GM12878 (cell line): ENCODE results near the gene PIGV.

Experiments used
- ATF2 ChIP-seq: IDR thresholded peaks from 2 replicates; pipeline ENCODE4 v1.6.1; 2012; ENCODE audit warnings: low read length, inconsistent platforms
- CEBPB ChIP-seq, 2 experiments: fragments of 150-350 bp in 1 of 2; IDR thresholded peaks; 2 replicates each; pipeline ENCODE4 v1.6.1; 2012 to 2014; ENCODE audit warnings: low read depth in 2 of 2, low read length in 2 of 2, borderline replicate concordance in 1 of 2, inconsistent platforms in 1 of 2
- CTCF ChIP-seq, 3 experiments: IDR thresholded peaks in 2 of 3; conservative IDR thresholded peaks in 1 of 3; 2 replicates each; pipeline ENCODE4 v1.5.1; 2011; ENCODE audit warnings: low read depth in 3 of 3, low read length in 3 of 3, mild to moderate bottlenecking in 3 of 3, control low read depth in 2 of 3, moderate library complexity in 2 of 3, inconsistent platforms in 1 of 3, mixed read lengths in 1 of 3; ENCODE audit not compliant: control insufficient read depth in 2 of 3, insufficient read depth in 1 of 3; ENCODE audit errors: extremely low read depth in 1 of 3
- E2F4 ChIP-seq: IDR thresholded peaks from 2 replicates; pipeline ENCODE4 v1.6.1; 2012; ENCODE audit warnings: low read depth, low read length, improper control_type of control experiment
- ESRRA ChIP-seq: IDR thresholded peaks from 2 replicates; pipeline ENCODE4 v1.6.1; 2012; ENCODE audit warnings: mild to moderate bottlenecking, low read length, improper control_type of control experiment
- EZH2 ChIP-seq: IDR thresholded peaks from 2 replicates; pipeline ENCODE4 v1.6.1; 2012; ENCODE audit warnings: low read depth, mild to moderate bottlenecking, control low read depth, inconsistent platforms, low read length, borderline replicate concordance; ENCODE audit not compliant: control insufficient read depth
- FOS ChIP-seq: IDR thresholded peaks from 3 replicates; pipeline ENCODE4 v1.6.1; 2011; ENCODE audit warnings: borderline replicate concordance; ENCODE audit not compliant: insufficient read length; ENCODE audit errors: extremely low read depth
- MAX ChIP-seq: IDR thresholded peaks from 2 replicates; pipeline ENCODE4 v1.6.1; 2012; ENCODE audit warnings: low read depth, low read length, improper control_type of control experiment
- MEF2B ChIP-seq: fragments of 450-650 bp; IDR thresholded peaks from 2 replicates; pipeline ENCODE4 v1.6.1; 2018; ENCODE audit warnings: mild to moderate bottlenecking, moderate library complexity; ENCODE audit not compliant: partially characterized antibody, poor library complexity, severe bottlenecking
- NR2C1 ChIP-seq: fragments of 450-650 bp; IDR thresholded peaks from 2 replicates; pipeline ENCODE4 v1.6.1; 2017; ENCODE audit warnings: antibody characterized with exemption, mild to moderate bottlenecking, moderate library complexity
- TBL1XR1 ChIP-seq: IDR thresholded peaks from 2 replicates; pipeline ENCODE4 v1.6.1; 2012; ENCODE audit warnings: low read depth, low read length, improper control_type of control experiment
- YY1 ChIP-seq: IDR thresholded peaks from 2 replicates; pipeline ENCODE4 v1.6.1; 2011; ENCODE audit warnings: low read depth, mild to moderate bottlenecking, low read length

- TF ChIP-seq CEBPB (IDR thresholded peaks at IDR 0.05; ENCODE audit: borderline replicate concordance in 1 of 2, low read depth in 2 of 2, low read length in 2 of 2) (no peak), ATF2 (no peak), FOS (no peak), CTCF (IDR thresholded peaks at IDR 0.05 in 2 of 3, conservative IDR thresholded peaks at IDR 0.05 in 1 of 3; ENCODE audit: control insufficient read depth in 2 of 3, extremely low read depth in 1 of 3, insufficient read depth in 1 of 3, low read depth in 3 of 3, low read length in 3 of 3) (peak in 1 of 3 experiments; percentile 15; a peak in 1 of 6 replicates), E2F4 (no peak), YY1 (no peak), MEF2B (no peak), NR2C1 (no peak), TBL1XR1 (no peak), MAX (no peak), ESRRA (no peak), EZH2 (no peak)
Observed at GRCh38 chr1:26829184-26829911, 41.6 kb downstream of the PIGV start.
